HG03378 (cell line): ENCODE results near the gene ZNF575.
"Not testable (repeated sequence)": the region's sequence is repeated elsewhere in the genome, so short reads cannot be mapped to it uniquely, and the experiment has no call there.

Experiments used
- ATAC-seq: cut with Tn5 transposase; IDR thresholded peaks from one replicate; pipeline ENCODE4 v1.9.1; 2021; ENCODE audit warnings: mild to moderate bottlenecking, moderate library complexity; ENCODE audit not compliant: unreplicated experiment

Gene ZNF575

GRCh38 chr19:43541920-43542650 lies 9.1 kb downstream of the ZNF575 start:
- no peak for ATAC-seq

GRCh38 chr19:43544077-43544476 lies 11.1 kb downstream of the ZNF575 start:
- no peak for ATAC-seq

- no peak for ATAC-seq
Observed at GRCh38 chr19:43545276-43545675, 12.3 kb downstream of the ZNF575 start.

GRCh38 chr19:43545981-43546380 lies 13.0 kb downstream of the ZNF575 start:
- ATAC-seq = no peak

GRCh38 chr19:43546581-43546980 lies 13.6 kb downstream of the ZNF575 start:
- no peak for ATAC-seq

GRCh38 chr19:43547926-43548325 lies 14.9 kb downstream of the ZNF575 start:
- ATAC-seq = not testable (repeated sequence)

- ATAC-seq = no peak
Observed at GRCh38 chr19:43548706-43549105, 15.7 kb downstream of the ZNF575 start.

GRCh38 chr19:43551399-43552197 lies 18.6 kb downstream of the ZNF575 start:
- ATAC-seq = no peak

- no peak for ATAC-seq
Observed at GRCh38 chr19:43552198-43552450, 19.1 kb downstream of the ZNF575 start.

- no peak for ATAC-seq
Observed at GRCh38 chr19:43552616-43553015, 19.6 kb downstream of the ZNF575 start.

- ATAC-seq = no peak
Observed at GRCh38 chr19:43553656-43554055, 20.7 kb downstream of the ZNF575 start.

- no peak for ATAC-seq
Observed at GRCh38 chr19:43554317-43554895, 21.4 kb downstream of the ZNF575 start.

- ATAC-seq = no peak
Observed at GRCh38 chr19:43555185-43555770, 22.3 kb downstream of the ZNF575 start.

GRCh38 chr19:43560687-43561086 lies 27.7 kb downstream of the ZNF575 start:
- ATAC-seq = no peak

- ATAC-seq = no peak
Observed at GRCh38 chr19:43561139-43561970, 28.4 kb downstream of the ZNF575 start.

- ATAC-seq = no peak
Observed at GRCh38 chr19:43562226-43562697, 29.3 kb downstream of the ZNF575 start.

GRCh38 chr19:43562698-43563241 lies 29.8 kb downstream of the ZNF575 start:
- peak; percentile 79 for ATAC-seq

- no peak for ATAC-seq
Observed at GRCh38 chr19:43563816-43564457, 30.9 kb downstream of the ZNF575 start.

- no peak for ATAC-seq
Observed at GRCh38 chr19:43564800-43565199, 31.8 kb downstream of the ZNF575 start.

- no peak for ATAC-seq
Observed at GRCh38 chr19:43569657-43570056, 36.7 kb downstream of the ZNF575 start.
